ENCODE measurements around the gene DPP4.

GRCh38 chr2:161975813-161976160 lies 98.2 kb downstream of the DPP4 start:
- no peak for TF ChIP-seq CTCF (IDR thresholded peaks at IDR 0.05; ENCODE audit: low read depth, low read length)
- TF ChIP-seq EZH2phosphoT487 (IDR thresholded peaks at IDR 0.05; ENCODE audit: low read depth), result no peak
